ENCODE measurements around the gene CLEC16A.

Gene CLEC16A

GRCh38 chr16:11141409-11142260, 197.3 kb downstream of the CLEC16A start:
- TF ChIP-seq POLR2AphosphoS5 (IDR thresholded peaks at IDR 0.05; ENCODE audit: low read depth): no peak
- TF ChIP-seq CTCF (IDR thresholded peaks at IDR 0.05; ENCODE audit: insufficient read depth, low read length): no peak
- no peak for TF ChIP-seq SPI1 (IDR thresholded peaks at IDR 0.05; ENCODE audit: borderline replicate concordance, low read depth)
- TF ChIP-seq REST (IDR thresholded peaks at IDR 0.05; ENCODE audit: insufficient replicate concordance, low read depth): no peak
- no peak for TF ChIP-seq GABPA (IDR thresholded peaks at IDR 0.05; ENCODE audit: low read depth)
- Histone ChIP-seq H3K27me3 (ENCODE audit: insufficient read depth, poor library complexity, severe bottlenecking) (no peaks in the 10 kb centered on the region), H3K27ac (replicated peaks) (no peak overlapping the region), H3K4me3 (replicated peaks; ENCODE audit: insufficient read depth, low read length) (no peak overlapping the region)
- DNase-seq (ENCODE audit: low read depth in 1 of 2, low spot score in 1 of 2): no peak

GRCh38 chr16:11142261-11142630, 197.9 kb downstream of the CLEC16A start:
- H3K27me3 ChIP-seq (ENCODE audit: insufficient read depth, poor library complexity, severe bottlenecking): no peaks in the 10 kb centered on the region
- TF ChIP-seq GABPA (IDR thresholded peaks at IDR 0.05; ENCODE audit: low read depth) (no peak), SPI1 (IDR thresholded peaks at IDR 0.05; ENCODE audit: borderline replicate concordance, low read depth) (no peak), CTCF (IDR thresholded peaks at IDR 0.05; ENCODE audit: insufficient read depth, low read length) (no peak), POLR2AphosphoS5 (IDR thresholded peaks at IDR 0.05; ENCODE audit: low read depth) (no peak), REST (IDR thresholded peaks at IDR 0.05; ENCODE audit: insufficient replicate concordance, low read depth) (no peak)
- no peak for DNase-seq (ENCODE audit: low read depth in 1 of 2, low spot score in 1 of 2)
- H3K4me3 ChIP-seq (replicated peaks; ENCODE audit: insufficient read depth, low read length): no peak overlapping the region
- H3K27ac ChIP-seq (replicated peaks): no peak overlapping the region

- no peak for DNase-seq (ENCODE audit: low read depth in 1 of 2, low spot score in 1 of 2)
- TF ChIP-seq CTCF (IDR thresholded peaks at IDR 0.05; ENCODE audit: insufficient read depth, low read length): no peak
- no peak for TF ChIP-seq SPI1 (IDR thresholded peaks at IDR 0.05; ENCODE audit: borderline replicate concordance, low read depth)
- TF ChIP-seq REST (IDR thresholded peaks at IDR 0.05; ENCODE audit: insufficient replicate concordance, low read depth): no peak
- TF ChIP-seq GABPA (IDR thresholded peaks at IDR 0.05; ENCODE audit: low read depth): no peak
- no peak for TF ChIP-seq POLR2AphosphoS5 (IDR thresholded peaks at IDR 0.05; ENCODE audit: low read depth)
- Histone ChIP-seq H3K4me3 (replicated peaks; ENCODE audit: insufficient read depth, low read length) (no peak overlapping the region), H3K27me3 (ENCODE audit: insufficient read depth, poor library complexity, severe bottlenecking) (no peaks in the 10 kb centered on the region), H3K27ac (replicated peaks) (no peak overlapping the region)
These were observed 198.6 kb downstream of the CLEC16A start for GRCh38 chr16:11142951-11143350.

Measured in HL-60 (cell line).